Left ventricle myocardium inferior (tissue), 1 donor: ENCODE data around the gene KATNB1. TPM values are rescaled to one million over a fixed set of nuclear protein-coding genes. Genes with fewer than 3 reads are reported as not detected.

ENCODE experiments used
- DNase-seq: peaks from one replicate; pipeline ENCODE4 v3.0.0-alpha.2; 2020
- H3K27ac ChIP-seq: fragments of 200-600 bp; replicated peaks from 2 replicates; pipeline ENCODE4 v1.8.0; 2021
- H3K27me3 ChIP-seq: fragments of 200-600 bp; 2 replicates; pipeline ENCODE4 v1.8.0; 2021; ENCODE audit warnings: low read depth
- H3K36me3 ChIP-seq: fragments of 200-600 bp; 2 replicates; pipeline ENCODE4 v1.8.0; 2021
- H3K4me1 ChIP-seq: fragments of 200-600 bp; 2 replicates; pipeline ENCODE4 v1.8.0; 2021
- H3K4me3 ChIP-seq: fragments of 200-600 bp; 2 replicates; pipeline ENCODE4 v1.8.0; 2021; ENCODE audit warnings: mild to moderate bottlenecking, moderate library complexity
- H3K9me3 ChIP-seq: fragments of 200-600 bp; replicated peaks from 2 replicates; pipeline ENCODE4 v1.8.0; 2021
- intact Hi-C: fragments of 100-400 bp; cut with micrococcal nuclease; formaldehyde crosslinking; loops from one replicate; pipeline ENCODE4 v1.11.0; 2022
- microRNA-seq: library from miRNA; unstranded; fragments of <30 nt; microRNA quantifications from one replicate; pipeline ENCODE4 v1.2.0, GENCODE V29; 2020
- total RNA-seq: library from RNA; stranded (reverse); fragmentation: NEBNext Ultra II Directional; extraction: Animal tissue kit (Norgen Biotek cat#: 25700); gene quantifications from one replicate; pipeline ENCODE4 v1.2.1, GENCODE V29; 2021
- TF ChIP-seq, protein P1 (sequence below): fragments of 200-600 bp; IDR thresholded peaks from 2 replicates; pipeline ENCODE4 v1.8.0; 2021; ENCODE audit warnings: antibody characterized with exemption, mild to moderate bottlenecking, borderline replicate concordance
- donor health status: DM: no; HTN: yes; CAD: no; lungs with severe emphysema.

KATNB1 gene
- total RNA-seq, 1 donor from 2014 or later: 11.2 TPM

DNA sequence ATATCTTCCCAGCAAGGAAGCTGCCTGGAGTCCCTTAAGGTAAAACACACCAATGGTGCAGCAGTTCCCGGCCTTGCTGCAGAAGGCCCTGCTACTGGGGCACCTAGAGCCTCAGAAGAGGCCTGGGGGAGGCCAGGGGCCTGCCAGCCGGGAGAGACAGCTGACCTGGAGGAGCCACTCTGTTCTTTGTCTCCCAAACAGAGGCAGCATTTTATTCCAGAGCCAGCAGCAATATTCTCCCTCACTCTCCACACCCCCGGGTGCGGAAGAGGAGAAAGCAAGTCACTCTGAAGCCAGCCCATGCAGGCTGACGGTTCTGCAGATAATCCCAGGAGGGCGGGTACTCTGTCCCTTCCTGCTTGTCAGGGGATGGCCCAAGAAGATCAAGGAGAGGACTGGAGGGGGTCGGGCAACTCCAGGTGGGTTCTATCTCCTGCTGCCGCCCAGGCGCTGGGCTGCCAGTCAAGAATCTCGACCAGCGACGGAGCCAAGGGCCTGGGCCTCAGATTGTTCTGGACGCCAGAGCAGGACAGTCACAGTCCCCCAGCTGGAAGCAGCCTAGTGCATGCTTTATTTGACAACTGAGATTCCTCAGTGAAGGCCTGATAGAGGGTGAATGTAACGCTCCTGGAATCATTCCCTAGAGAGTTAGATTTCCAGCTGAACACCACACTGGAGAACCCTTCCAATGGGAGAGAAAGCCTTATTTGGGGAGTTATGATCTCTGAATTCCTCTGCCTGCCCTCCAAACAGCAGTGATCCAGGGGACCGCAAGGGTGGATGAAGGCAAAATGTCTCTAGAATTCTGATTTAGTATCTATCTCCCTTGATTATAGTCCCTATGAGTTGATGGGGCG is 67.8 kb downstream of the KATNB1 start:
- H3K27me3 ChIP-seq: no peaks in the 10 kb centered on the region
- peak; percentile 69 for DNase-seq
- peaks cover 81% of the 10 kb centered on the region for H3K4me1 ChIP-seq
- H3K27ac ChIP-seq: peak overlapping the region; percentile 96
- H3K36me3 ChIP-seq: no peaks in the 10 kb centered on the region
- peak overlapping the region; percentile 79 for H3K4me3 ChIP-seq
- H3K9me3 ChIP-seq: no peaks in the 10 kb centered on the region
- TF ChIP-seq, protein P1, sequence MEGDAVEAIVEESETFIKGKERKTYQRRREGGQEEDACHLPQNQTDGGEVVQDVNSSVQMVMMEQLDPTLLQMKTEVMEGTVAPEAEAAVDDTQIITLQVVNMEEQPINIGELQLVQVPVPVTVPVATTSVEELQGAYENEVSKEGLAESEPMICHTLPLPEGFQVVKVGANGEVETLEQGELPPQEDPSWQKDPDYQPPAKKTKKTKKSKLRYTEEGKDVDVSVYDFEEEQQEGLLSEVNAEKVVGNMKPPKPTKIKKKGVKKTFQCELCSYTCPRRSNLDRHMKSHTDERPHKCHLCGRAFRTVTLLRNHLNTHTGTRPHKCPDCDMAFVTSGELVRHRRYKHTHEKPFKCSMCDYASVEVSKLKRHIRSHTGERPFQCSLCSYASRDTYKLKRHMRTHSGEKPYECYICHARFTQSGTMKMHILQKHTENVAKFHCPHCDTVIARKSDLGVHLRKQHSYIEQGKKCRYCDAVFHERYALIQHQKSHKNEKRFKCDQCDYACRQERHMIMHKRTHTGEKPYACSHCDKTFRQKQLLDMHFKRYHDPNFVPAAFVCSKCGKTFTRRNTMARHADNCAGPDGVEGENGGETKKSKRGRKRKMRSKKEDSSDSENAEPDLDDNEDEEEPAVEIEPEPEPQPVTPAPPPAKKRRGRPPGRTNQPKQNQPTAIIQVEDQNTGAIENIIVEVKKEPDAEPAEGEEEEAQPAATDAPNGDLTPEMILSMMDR: no peak
- intact Hi-C loops: no loop called here

- TF ChIP-seq, protein P1: no peak
- peak overlapping the region; percentile 96 for H3K27ac ChIP-seq
- H3K4me3 ChIP-seq: no peak overlapping the region
- H3K9me3 ChIP-seq: no peaks in the 10 kb centered on the region
- no peak for DNase-seq
- H3K27me3 ChIP-seq: no peaks in the 10 kb centered on the region
- H3K36me3 ChIP-seq: no peaks in the 10 kb centered on the region
- intact Hi-C loops: no loop called here
- peaks cover 81% of the 10 kb centered on the region for H3K4me1 ChIP-seq
Measured at GRCh38 chr16:57804111-57804837, 68.7 kb downstream of the KATNB1 start.

- H3K4me1 ChIP-seq: peaks cover 81% of the 10 kb centered on the region
Measured at GRCh38 chr16:57805176-57805575, 69.6 kb downstream of the KATNB1 start.

More at GRCh38 chr16:57805176-57805575, 69.6 kb downstream of the KATNB1 start:
- Histone ChIP-seq H3K27me3 (no peaks in the 10 kb centered on the region), H3K27ac (peak overlapping the region; percentile 96), H3K4me3 (no peak overlapping the region), H3K9me3 (no peaks in the 10 kb centered on the region), H3K36me3 (no peaks in the 10 kb centered on the region)
- TF ChIP-seq, protein P1: no peak
- DNase-seq: no peak
- intact Hi-C loops: no loop called here

Small RNA genes lying within 50 kb of the gene (microRNA-seq; reads per million reads assigned to microRNA genes)
- not detected for gene MIR6772

Other genes starting within 250 kb of the KATNB1 start
- 10.0 TPM for gene DOK4, start 249.3 kb upstream of the KATNB1 start, total RNA-seq
- gene CCDC102A, start 199.2 kb upstream of the KATNB1 start, total RNA-seq: 11.3 TPM
- not detected for gene ADGRG5, start 193.1 kb upstream of the KATNB1 start, total RNA-seq
- 21.3 TPM for gene ADGRG1, start 107.1 kb upstream of the KATNB1 start, total RNA-seq
- gene ADGRG3, start 67.5 kb upstream of the KATNB1 start, total RNA-seq: 0.36 TPM
- not detected for gene DRC7, start 41.0 kb upstream of the KATNB1 start, total RNA-seq
- 63.5 TPM for gene KIFC3, start 66.7 kb downstream of the KATNB1 start, total RNA-seq
- not detected for gene CNGB1, start 235.4 kb downstream of the KATNB1 start, total RNA-seq